Upper lobe of left lung (tissue), 4 donors: ENCODE measurements around the gene PTPRM.

ENCODE experiments used
- CTCF ChIP-seq, 6 experiments: fragments of 450-650 bp in 4 of 6; fragments of 200-600 bp in 2 of 6; sonication (generic) in 2 of 6; IDR thresholded peaks; one replicate each; pipeline ENCODE4 v1.5.1; 2016 to 2019; ENCODE audit warnings: antibody characterized with exemption in 6 of 6
- EP300 ChIP-seq, 4 donors: sonication (generic); formaldehyde crosslinking; IDR thresholded peaks; one replicate each; pipeline ENCODE4 v1.5.1; 2017; ENCODE audit warnings: antibody characterized with exemption in 4 of 4, control low read depth in 2 of 4
- POLR2A ChIP-seq, 4 donors: fragments of 450-650 bp; IDR thresholded peaks; one replicate each; pipeline ENCODE4 v1.5.1; 2016 to 2017; ENCODE audit warnings: antibody characterized with exemption in 4 of 4, mild to moderate bottlenecking in 2 of 4
- POLR2AphosphoS5 ChIP-seq, 2 donors: sonication (generic); formaldehyde crosslinking; IDR thresholded peaks; one replicate each; pipeline ENCODE4 v1.5.1; 2017; ENCODE audit warnings: antibody characterized with exemption in 2 of 2

- TF ChIP-seq CTCF (IDR thresholded peaks at IDR 0.05) (no peak), POLR2A (IDR thresholded peaks at IDR 0.05) (no peak), POLR2AphosphoS5 (IDR thresholded peaks at IDR 0.05) (no peak), EP300 (IDR thresholded peaks at IDR 0.05) (no peak)
Observed at GRCh38 chr18:7566244-7566566, 911 bp upstream of the PTPRM start.
